GM12873 (cell line): Measurements from ENCODE around the gene DMC1.

Experiments
- TF ChIP-seq, protein P1 (sequence below): IDR thresholded peaks from 2 replicates; pipeline ENCODE4 v1.5.1; 2012; ENCODE audit warnings: low read depth, mild to moderate bottlenecking, moderate library complexity, low read length, control low read depth; ENCODE audit not compliant: insufficient read depth; ENCODE audit errors: missing control alignments

The DMC1 gene

GRCh38 chr22:38505541-38506117 lies 64.4 kb downstream of the DMC1 start:
- TF ChIP-seq, protein P1, sequence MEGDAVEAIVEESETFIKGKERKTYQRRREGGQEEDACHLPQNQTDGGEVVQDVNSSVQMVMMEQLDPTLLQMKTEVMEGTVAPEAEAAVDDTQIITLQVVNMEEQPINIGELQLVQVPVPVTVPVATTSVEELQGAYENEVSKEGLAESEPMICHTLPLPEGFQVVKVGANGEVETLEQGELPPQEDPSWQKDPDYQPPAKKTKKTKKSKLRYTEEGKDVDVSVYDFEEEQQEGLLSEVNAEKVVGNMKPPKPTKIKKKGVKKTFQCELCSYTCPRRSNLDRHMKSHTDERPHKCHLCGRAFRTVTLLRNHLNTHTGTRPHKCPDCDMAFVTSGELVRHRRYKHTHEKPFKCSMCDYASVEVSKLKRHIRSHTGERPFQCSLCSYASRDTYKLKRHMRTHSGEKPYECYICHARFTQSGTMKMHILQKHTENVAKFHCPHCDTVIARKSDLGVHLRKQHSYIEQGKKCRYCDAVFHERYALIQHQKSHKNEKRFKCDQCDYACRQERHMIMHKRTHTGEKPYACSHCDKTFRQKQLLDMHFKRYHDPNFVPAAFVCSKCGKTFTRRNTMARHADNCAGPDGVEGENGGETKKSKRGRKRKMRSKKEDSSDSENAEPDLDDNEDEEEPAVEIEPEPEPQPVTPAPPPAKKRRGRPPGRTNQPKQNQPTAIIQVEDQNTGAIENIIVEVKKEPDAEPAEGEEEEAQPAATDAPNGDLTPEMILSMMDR: no peak

DNA sequence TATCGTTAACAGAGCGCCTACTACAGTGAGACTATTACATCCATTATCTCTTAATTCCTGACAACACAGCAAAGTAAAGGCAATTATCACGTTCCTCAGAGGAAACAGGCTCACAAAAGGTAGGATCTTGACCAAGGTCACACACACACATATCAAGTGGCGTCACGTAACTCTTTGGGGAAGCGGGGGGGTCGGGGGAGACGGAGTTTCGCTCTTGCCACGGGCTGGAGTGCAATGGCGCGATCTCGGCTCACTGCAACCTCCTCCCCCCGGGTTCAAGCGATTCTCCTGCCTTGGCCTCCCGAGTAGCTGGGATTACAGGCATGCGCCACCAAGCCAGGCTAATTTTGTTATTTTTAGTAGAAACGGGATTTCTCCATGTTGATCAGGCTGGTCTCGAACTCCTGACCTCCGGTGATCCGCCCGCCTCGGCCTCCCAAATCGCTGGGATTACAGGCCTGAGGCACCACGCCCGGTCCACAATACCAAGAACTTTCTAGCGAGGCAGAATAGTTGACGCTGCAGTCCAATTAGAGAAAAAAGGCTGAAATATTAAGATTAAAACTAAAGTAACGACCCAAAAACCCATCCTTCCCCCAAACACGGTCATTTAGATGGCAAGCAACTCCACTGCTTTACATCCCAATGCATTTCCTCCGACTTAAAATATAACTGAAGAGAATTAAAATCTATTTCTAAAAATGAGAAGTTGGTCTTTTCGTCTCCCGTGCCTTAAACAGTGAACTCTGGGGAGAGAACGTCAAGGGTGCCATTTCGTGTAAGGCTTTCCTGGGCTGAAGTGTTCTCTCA lies 65.0 kb downstream of the DMC1 start:
- TF ChIP-seq, protein P1: no peak

- TF ChIP-seq, protein P1: no peak
Measured at GRCh38 chr22:38503021-38503420, 67.0 kb downstream of the DMC1 start.

DNA sequence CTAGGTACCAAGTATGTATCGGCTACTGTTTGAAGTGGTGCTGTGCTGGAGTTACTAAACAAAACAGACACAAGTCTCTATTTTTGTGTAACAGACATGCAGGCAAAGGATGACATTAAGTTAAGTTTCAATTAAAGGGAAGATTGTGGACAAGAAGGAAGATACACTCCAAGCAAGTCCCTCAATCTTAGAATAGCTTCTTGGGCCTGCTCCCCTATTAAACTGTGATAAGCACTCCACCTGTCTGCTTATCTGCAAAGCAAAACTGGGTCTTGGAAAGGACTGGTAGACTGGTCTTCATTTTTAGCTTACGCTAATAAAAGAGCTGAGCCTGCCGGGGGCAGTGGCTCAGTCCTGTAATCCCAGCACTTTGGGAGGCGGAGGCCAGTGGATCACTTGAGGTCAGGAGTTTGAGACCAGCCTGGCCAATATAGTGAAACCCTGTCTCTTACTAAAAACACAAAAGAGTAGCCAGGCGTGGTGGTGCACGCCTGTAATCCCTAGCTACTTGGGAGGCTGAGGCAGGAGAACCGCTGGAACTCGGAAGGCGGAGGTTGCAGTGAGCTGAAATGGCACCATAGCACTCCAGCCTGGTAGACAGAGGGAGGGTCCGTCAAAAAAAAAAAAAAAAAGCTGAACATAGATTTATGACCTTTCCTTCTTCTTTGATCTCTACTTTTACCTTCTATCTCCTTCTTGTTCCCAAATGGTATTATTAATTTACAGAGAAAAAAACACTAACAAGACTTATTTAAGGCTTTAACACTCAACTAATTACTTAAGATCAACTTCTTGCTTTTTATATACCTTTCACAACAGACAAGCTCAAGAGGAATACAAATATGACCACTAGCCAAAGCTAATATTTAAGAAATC lies 67.9 kb downstream of the DMC1 start:
- TF ChIP-seq, protein P1: no peak

GRCh38 chr22:38497869-38498268 lies 72.1 kb downstream of the DMC1 start:
- TF ChIP-seq, protein P1: no peak

- TF ChIP-seq, protein P1: peak; percentile 4
Measured at GRCh38 chr22:38494939-38495338, 75.0 kb downstream of the DMC1 start.

DNA sequence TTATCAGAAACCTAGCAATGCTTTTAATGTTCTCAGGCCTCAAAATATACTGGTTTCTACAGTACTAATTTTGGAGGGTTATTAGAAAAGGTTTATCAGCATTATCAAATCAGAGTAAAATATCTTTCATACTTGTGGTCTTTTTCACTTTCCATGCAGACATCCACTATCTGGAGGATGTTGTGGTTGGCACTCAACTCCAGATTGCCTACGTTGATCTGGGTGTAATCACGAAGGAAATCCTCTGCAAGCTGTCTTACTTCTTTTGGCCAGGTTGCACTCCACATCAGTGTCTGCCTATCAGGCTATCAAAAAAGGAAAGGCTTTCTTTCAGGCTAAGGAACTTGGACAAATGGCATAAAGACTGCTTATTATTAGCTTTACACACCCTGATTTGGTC lies 75.5 kb downstream of the DMC1 start:
- TF ChIP-seq, protein P1: no peak
